ENCODE data around the gene TRAPPC11. TPM values are rescaled to one million over a fixed set of nuclear protein-coding genes. Genes with fewer than 3 reads are reported as not detected.

The TRAPPC11 gene
- total and polyA plus RNA-seq, 9 of the 15 experiments (the other 6 are each of a cell fraction or from before 2014, with no cell fraction given), result 11.6 to 49.0 (median 28.7) TPM

- Histone ChIP-seq H2AFZ (ENCODE audit: low read depth, low read length) (no peak overlapping the region), H3K79me2 (ENCODE audit: control insufficient read depth, insufficient read depth, low read length) (no peaks in the 10 kb centered on the region), H3K9ac (ENCODE audit: insufficient read depth in 1 of 2, low read depth in 2 of 2, low read length in 2 of 2) (no peak overlapping the region), H3K27ac (ENCODE audit: extremely low read depth, low read depth, low read length) (no peak overlapping the region), H3K4me1 (replicated peaks in 1 of 2; ENCODE audit: control insufficient read depth in 2 of 2, insufficient read depth in 2 of 2, low read length in 2 of 2) (no peaks in the 10 kb centered on the region; a peak in 1 of 5 replicates), H3K27me3 (ENCODE audit: control insufficient read depth in 2 of 2, insufficient read depth in 2 of 2, low read length in 2 of 2) (no peaks in the 10 kb centered on the region), H3K9me1 (ENCODE audit: control insufficient read depth, insufficient read depth, low read length) (no peaks in the 10 kb centered on the region), H3K4me2 (ENCODE audit: insufficient read depth, low read length) (no peak overlapping the region), H4K20me1 (replicated peaks; ENCODE audit: control insufficient read depth, insufficient read depth, low read length) (no peaks in the 10 kb centered on the region), H3K36me3 (ENCODE audit: control insufficient read depth, insufficient read depth, low read length) (peaks cover 9% of the 10 kb centered on the region; the same call in 1 of the 3 replicates), H3K9me3 (replicated peaks; ENCODE audit: control insufficient read depth, insufficient read depth, low read depth, low read length) (no peaks in the 10 kb centered on the region), H3K4me3 (no peak overlapping the region)
- WGBS (ENCODE audit: insufficient coverage, low coverage, missing lambda C conversion rate), result 79% methylated on average over 4 of the region's 5 CpGs
- no peak for FAIRE-seq
- ChIA-PET CTCF (ENCODE audit: low intra/inter-chr PET ratio) (no interaction called here), POLR2A (no interaction called here)
- no peak for ATAC-seq
- in situ Hi-C loops (cut with MboI), result no loop called here
- DNase-seq (ENCODE audit: extremely low read depth in 1 of 4, low spot score in 3 of 4), result no peak
- no TSS peak for BruUV-seq (replicated peaks)
- intact Hi-C loops (cut with micrococcal nuclease), result no loop called here
- TF ChIP-seq KDM2B (CRISPR knock-in tag; IDR thresholded peaks at IDR 0.05) (no peak), SRSF3 (IDR thresholded peaks at IDR 0.05; ENCODE audit: insufficient read depth, low read length) (no peak), HMG20A (CRISPR knock-in tag; conservative IDR thresholded peaks at IDR 0.05) (no peak), ZNF77 (CRISPR knock-in tag; IDR thresholded peaks at IDR 0.05) (no peak), JUN (IDR thresholded peaks at IDR 0.05; ENCODE audit: borderline replicate concordance, low read depth, low read length) (no peak), JUN (CRISPR knock-in tag; IDR thresholded peaks at IDR 0.05; ENCODE audit: borderline replicate concordance) (no peak), HMGXB4 (CRISPR knock-in tag; IDR thresholded peaks at IDR 0.05) (no peak), ZNF408 (CRISPR knock-in tag; IDR thresholded peaks at IDR 0.05; ENCODE audit: low read depth) (no peak), MYBL2 (IDR thresholded peaks at IDR 0.05; ENCODE audit: low read depth) (no peak), MYBL2 (CRISPR knock-in tag; IDR thresholded peaks at IDR 0.05; ENCODE audit: borderline replicate concordance) (no peak), ZNF696 (CRISPR knock-in tag; conservative IDR thresholded peaks at IDR 0.05) (no peak), MXD1 (CRISPR knock-in tag; IDR thresholded peaks at IDR 0.05; ENCODE audit: borderline replicate concordance, poor library complexity, severe bottlenecking) (no peak), CREBBP (IDR thresholded peaks at IDR 0.05; ENCODE audit: low read depth, low read length) (no peak), PML (IDR thresholded peaks at IDR 0.05; ENCODE audit: low read length) (no peak)
These were observed 20.7 kb upstream of the TRAPPC11 start for GRCh38 chr4:183638436-183638835.
